HG03432 (cell line): ENCODE data around the gene DUSP15.

ENCODE experiments used
- ATAC-seq: cut with Tn5 transposase; IDR thresholded peaks from one replicate; pipeline ENCODE4 v1.9.1; 2021; ENCODE audit warnings: mild to moderate bottlenecking, moderate library complexity; ENCODE audit not compliant: unreplicated experiment

The DUSP15 gene

GRCh38 chr20:31896049-31896448 is 25.7 kb upstream of the DUSP15 start:
- no peak for ATAC-seq

GRCh38 chr20:31894980-31895675 is 24.8 kb upstream of the DUSP15 start:
- peak; percentile 100 for ATAC-seq

GRCh38 chr20:31890646-31891045 is 20.3 kb upstream of the DUSP15 start:
- ATAC-seq, result no peak

GRCh38 chr20:31883829-31884228 is 13.5 kb upstream of the DUSP15 start:
- no peak for ATAC-seq

GRCh38 chr20:31881945-31882344 is 11.6 kb upstream of the DUSP15 start:
- ATAC-seq, result no peak

- ATAC-seq, result peak; percentile 87
Measured at GRCh38 chr20:31879143-31879987, 9.0 kb upstream of the DUSP15 start.

- ATAC-seq, result no peak
Measured at GRCh38 chr20:31877684-31878083, 7.4 kb upstream of the DUSP15 start.

GRCh38 chr20:31875671-31876070 is 5.3 kb upstream of the DUSP15 start:
- no peak for ATAC-seq

GRCh38 chr20:31872406-31872805 is 2.1 kb upstream of the DUSP15 start:
- ATAC-seq, result no peak

GRCh38 chr20:31871618-31871954 is 1.3 kb upstream of the DUSP15 start:
- no peak for ATAC-seq

- no peak for ATAC-seq
Measured at GRCh38 chr20:31870726-31871617, 645 bp upstream of the DUSP15 start.

- no peak for ATAC-seq
Measured at GRCh38 chr20:31869673-31869941, 720 bp downstream of the DUSP15 start.

GRCh38 chr20:31868853-31869672 is 1.3 kb downstream of the DUSP15 start:
- ATAC-seq, result no peak

- no peak for ATAC-seq
Measured at GRCh38 chr20:31866221-31866620, 4.1 kb downstream of the DUSP15 start.

- ATAC-seq, result no peak
Measured at GRCh38 chr20:31864521-31865400, 5.6 kb downstream of the DUSP15 start.

GRCh38 chr20:31863296-31864085 is 6.8 kb downstream of the DUSP15 start:
- ATAC-seq, result no peak

- ATAC-seq, result no peak
Measured at GRCh38 chr20:31862506-31862905, 7.8 kb downstream of the DUSP15 start.

- no peak for ATAC-seq
Measured at GRCh38 chr20:31862157-31862470, 8.2 kb downstream of the DUSP15 start.
